ENCODE measurements around the gene NABP2. TPM values are rescaled to one million over a fixed set of nuclear protein-coding genes. Genes with fewer than 3 reads are reported as not detected.

Gene NABP2
- polyA plus RNA-seq, 1 of the 3 experiments (the other 2 are of a cell fraction): 49.3 TPM

DNA sequence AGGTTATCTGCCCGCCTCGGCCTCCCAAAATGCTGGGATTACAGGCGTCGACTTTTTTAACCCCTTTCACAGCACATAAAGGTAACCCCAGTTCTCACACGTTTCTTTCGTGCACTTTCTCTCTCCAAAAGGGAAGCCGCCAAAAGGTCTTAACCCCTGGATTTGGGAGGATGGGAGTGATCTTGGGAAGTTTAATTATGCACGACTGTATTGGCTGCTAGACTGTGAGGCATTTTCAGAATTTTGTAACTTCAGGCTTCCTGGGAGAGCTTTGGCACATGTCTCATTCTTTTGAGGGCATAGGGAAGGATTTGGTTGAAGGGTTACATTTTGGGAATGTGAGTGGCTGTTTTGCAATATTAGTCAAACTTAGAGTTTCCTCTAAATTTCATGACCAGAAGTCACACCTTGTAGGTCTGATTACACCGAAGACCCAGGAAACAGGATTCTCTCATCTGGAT lies 33.4 kb upstream of the NABP2 start:
- Histone ChIP-seq H3K79me2 (ENCODE audit: insufficient read depth) (peaks cover 32% of the 10 kb centered on the region), H3K27ac (ENCODE audit: low read depth in 2 of 2, low read length in 1 of 2) (peak overlapping the region; percentile 83 to 87; a peak in 2 of 4 replicates), H4K20me1 (ENCODE audit: insufficient read depth) (peaks cover 8% of the 10 kb centered on the region), H2AFZ (ENCODE audit: low read depth) (peak overlapping the region; percentile 96), H3K9me2 (no peaks in the 10 kb centered on the region), H3K27me3 (ENCODE audit: insufficient read depth) (no peaks in the 10 kb centered on the region), H3K9ac (peak overlapping the region; percentile 94; the same call in 1 of the 2 replicates), H3K36me3 (replicated peaks in 1 of 2; ENCODE audit: control insufficient read depth in 1 of 2, insufficient read depth in 2 of 2, low read length in 1 of 2) (peaks cover 8 to 13% of the 10 kb centered on the region in 2 experiments), H3K4me2 (peak overlapping the region; percentile 97), H3F3A (replicated peaks; ENCODE audit: insufficient read depth) (peaks cover 19% of the 10 kb centered on the region), H3K4me1 (ENCODE audit: control insufficient read depth in 1 of 2, insufficient read depth in 2 of 2, low read depth in 1 of 2, low read length in 1 of 2) (peaks cover 8 to 13% of the 10 kb centered on the region in 2 experiments; a peak in 2 of 4 replicates), H3K4me3 (ENCODE audit: low read depth in 2 of 2, low read length in 1 of 2) (peak overlapping the region; percentile 87 to 91), H3K9me3 (no peaks in the 10 kb centered on the region)
- TF ChIP-seq FOSL2 (IDR thresholded peaks at IDR 0.05; ENCODE audit: borderline replicate concordance, low read depth) (no peak), NRF1 (IDR thresholded peaks at IDR 0.05; ENCODE audit: low read depth, low read length) (no peak), GATA2 (CRISPR knock-in tag; IDR thresholded peaks at IDR 0.05) (no peak), SIN3A (IDR thresholded peaks at IDR 0.05; ENCODE audit: borderline replicate concordance, low read depth, low read length) (no peak), POLR2AphosphoS5 (IDR thresholded peaks at IDR 0.05; ENCODE audit: low read depth, low read length) (no peak), MXI1 (IDR thresholded peaks at IDR 0.05; ENCODE audit: low read depth, low read length) (no peak)
- TF ChIP-seq, protein P1, sequence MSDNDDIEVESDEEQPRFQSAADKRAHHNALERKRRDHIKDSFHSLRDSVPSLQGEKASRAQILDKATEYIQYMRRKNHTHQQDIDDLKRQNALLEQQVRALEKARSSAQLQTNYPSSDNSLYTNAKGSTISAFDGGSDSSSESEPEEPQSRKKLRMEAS (IDR thresholded peaks at IDR 0.05; ENCODE audit: low read depth): no peak
- TF ChIP-seq, protein P2, sequence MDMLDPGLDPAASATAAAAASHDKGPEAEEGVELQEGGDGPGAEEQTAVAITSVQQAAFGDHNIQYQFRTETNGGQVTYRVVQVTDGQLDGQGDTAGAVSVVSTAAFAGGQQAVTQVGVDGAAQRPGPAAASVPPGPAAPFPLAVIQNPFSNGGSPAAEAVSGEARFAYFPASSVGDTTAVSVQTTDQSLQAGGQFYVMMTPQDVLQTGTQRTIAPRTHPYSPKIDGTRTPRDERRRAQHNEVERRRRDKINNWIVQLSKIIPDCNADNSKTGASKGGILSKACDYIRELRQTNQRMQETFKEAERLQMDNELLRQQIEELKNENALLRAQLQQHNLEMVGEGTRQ (IDR thresholded peaks at IDR 0.05; ENCODE audit: borderline replicate concordance, low read depth, low read length): no peak
- TF ChIP-seq, protein P3, sequence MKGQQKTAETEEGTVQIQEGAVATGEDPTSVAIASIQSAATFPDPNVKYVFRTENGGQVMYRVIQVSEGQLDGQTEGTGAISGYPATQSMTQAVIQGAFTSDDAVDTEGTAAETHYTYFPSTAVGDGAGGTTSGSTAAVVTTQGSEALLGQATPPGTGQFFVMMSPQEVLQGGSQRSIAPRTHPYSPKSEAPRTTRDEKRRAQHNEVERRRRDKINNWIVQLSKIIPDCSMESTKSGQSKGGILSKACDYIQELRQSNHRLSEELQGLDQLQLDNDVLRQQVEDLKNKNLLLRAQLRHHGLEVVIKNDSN (IDR thresholded peaks at IDR 0.05; ENCODE audit: borderline replicate concordance, low read depth): no peak
- TF ChIP-seq, protein P4, sequence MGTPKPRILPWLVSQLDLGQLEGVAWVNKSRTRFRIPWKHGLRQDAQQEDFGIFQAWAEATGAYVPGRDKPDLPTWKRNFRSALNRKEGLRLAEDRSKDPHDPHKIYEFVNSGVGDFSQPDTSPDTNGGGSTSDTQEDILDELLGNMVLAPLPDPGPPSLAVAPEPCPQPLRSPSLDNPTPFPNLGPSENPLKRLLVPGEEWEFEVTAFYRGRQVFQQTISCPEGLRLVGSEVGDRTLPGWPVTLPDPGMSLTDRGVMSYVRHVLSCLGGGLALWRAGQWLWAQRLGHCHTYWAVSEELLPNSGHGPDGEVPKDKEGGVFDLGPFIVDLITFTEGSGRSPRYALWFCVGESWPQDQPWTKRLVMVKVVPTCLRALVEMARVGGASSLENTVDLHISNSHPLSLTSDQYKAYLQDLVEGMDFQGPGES (IDR thresholded peaks at IDR 0.05; ENCODE audit: low read depth, low read length): no peak
- WGBS (ENCODE audit: low lambda C conversion rate): 42% methylated on average over 9 of the region's 9 CpGs
- CTCF ChIA-PET: interaction anchor here (1.0 to 13.8 kb wide), 12 partner anchors 11 to 146 kb away, joined by 3 to 272 read pairs (median 14); partner anchors contain the start of genes ANKRD52, COQ10A, ERBB3 and ESYT1
- DNase-seq: no peak
- POLR2A ChIA-PET: no interaction called here

DNA sequence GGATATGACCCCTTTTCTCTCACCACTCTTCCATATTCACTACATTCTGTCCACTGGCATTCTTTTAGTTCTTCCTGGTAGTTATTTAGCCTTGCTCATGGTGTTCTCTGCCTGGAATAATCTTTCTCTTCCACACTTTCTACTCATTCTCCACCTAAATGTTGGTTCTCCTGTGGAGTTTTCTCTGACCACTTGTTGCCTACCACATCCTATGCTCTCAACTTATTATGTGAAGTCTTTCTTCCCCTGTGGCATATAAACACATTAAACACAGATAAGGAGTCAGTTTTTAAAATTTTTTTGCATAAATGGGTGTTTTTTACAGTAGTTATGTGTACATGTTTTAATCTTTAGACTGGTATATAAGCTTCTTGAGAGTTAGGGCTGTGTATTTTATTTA lies 31.6 kb upstream of the NABP2 start:
- ChIA-PET CTCF (interaction anchor here (0.8 to 13.8 kb wide), 6 partner anchors 14 to 70 kb away, joined by 3 to 272 read pairs (median 35); partner anchors contain the start of genes ANKRD52, ESYT1, RNF41 and RPL41), POLR2A (no interaction called here)
- Histone ChIP-seq H3K79me2 (ENCODE audit: insufficient read depth) (peaks cover 14% of the 10 kb centered on the region), H3K9me2 (no peaks in the 10 kb centered on the region), H3K4me1 (ENCODE audit: control insufficient read depth in 1 of 2, insufficient read depth in 2 of 2, low read depth in 1 of 2, low read length in 1 of 2) (peaks cover 8 to 13% of the 10 kb centered on the region in 2 experiments; a peak in 2 of 4 replicates), H2AFZ (ENCODE audit: low read depth) (no peak overlapping the region), H3F3A (replicated peaks; ENCODE audit: insufficient read depth) (peaks cover 24% of the 10 kb centered on the region), H3K27ac (ENCODE audit: low read depth in 2 of 2, low read length in 1 of 2) (no peak overlapping the region), H3K9me3 (no peaks in the 10 kb centered on the region), H4K20me1 (ENCODE audit: insufficient read depth) (peaks cover 3% of the 10 kb centered on the region), H3K4me2 (no peak overlapping the region), H3K4me3 (ENCODE audit: low read depth in 2 of 2, low read length in 1 of 2) (peak overlapping the region in 1 of 2 experiments; percentile 23; a peak in 1 of 4 replicates), H3K36me3 (replicated peaks in 1 of 2; ENCODE audit: control insufficient read depth in 1 of 2, insufficient read depth in 2 of 2, low read length in 1 of 2) (no peaks in the 10 kb centered on the region), H3K9ac (no peak overlapping the region), H3K27me3 (ENCODE audit: insufficient read depth) (no peaks in the 10 kb centered on the region)
- no peak for DNase-seq
- no peak for TF ChIP-seq SIN3A (IDR thresholded peaks at IDR 0.05; ENCODE audit: borderline replicate concordance, low read depth, low read length)
- no peak for TF ChIP-seq NFIC (IDR thresholded peaks at IDR 0.05; ENCODE audit: borderline replicate concordance)
- no peak for TF ChIP-seq SMC3 (IDR thresholded peaks at IDR 0.05; ENCODE audit: low read depth, low read length)
- TF ChIP-seq GABPA (IDR thresholded peaks at IDR 0.05; ENCODE audit: low read depth): no peak
- TF ChIP-seq, protein P5, sequence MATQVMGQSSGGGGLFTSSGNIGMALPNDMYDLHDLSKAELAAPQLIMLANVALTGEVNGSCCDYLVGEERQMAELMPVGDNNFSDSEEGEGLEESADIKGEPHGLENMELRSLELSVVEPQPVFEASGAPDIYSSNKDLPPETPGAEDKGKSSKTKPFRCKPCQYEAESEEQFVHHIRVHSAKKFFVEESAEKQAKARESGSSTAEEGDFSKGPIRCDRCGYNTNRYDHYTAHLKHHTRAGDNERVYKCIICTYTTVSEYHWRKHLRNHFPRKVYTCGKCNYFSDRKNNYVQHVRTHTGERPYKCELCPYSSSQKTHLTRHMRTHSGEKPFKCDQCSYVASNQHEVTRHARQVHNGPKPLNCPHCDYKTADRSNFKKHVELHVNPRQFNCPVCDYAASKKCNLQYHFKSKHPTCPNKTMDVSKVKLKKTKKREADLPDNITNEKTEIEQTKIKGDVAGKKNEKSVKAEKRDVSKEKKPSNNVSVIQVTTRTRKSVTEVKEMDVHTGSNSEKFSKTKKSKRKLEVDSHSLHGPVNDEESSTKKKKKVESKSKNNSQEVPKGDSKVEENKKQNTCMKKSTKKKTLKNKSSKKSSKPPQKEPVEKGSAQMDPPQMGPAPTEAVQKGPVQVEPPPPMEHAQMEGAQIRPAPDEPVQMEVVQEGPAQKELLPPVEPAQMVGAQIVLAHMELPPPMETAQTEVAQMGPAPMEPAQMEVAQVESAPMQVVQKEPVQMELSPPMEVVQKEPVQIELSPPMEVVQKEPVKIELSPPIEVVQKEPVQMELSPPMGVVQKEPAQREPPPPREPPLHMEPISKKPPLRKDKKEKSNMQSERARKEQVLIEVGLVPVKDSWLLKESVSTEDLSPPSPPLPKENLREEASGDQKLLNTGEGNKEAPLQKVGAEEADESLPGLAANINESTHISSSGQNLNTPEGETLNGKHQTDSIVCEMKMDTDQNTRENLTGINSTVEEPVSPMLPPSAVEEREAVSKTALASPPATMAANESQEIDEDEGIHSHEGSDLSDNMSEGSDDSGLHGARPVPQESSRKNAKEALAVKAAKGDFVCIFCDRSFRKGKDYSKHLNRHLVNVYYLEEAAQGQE (IDR thresholded peaks at IDR 0.05; ENCODE audit: low read depth, low read length): no peak
- TF ChIP-seq, protein P6, sequence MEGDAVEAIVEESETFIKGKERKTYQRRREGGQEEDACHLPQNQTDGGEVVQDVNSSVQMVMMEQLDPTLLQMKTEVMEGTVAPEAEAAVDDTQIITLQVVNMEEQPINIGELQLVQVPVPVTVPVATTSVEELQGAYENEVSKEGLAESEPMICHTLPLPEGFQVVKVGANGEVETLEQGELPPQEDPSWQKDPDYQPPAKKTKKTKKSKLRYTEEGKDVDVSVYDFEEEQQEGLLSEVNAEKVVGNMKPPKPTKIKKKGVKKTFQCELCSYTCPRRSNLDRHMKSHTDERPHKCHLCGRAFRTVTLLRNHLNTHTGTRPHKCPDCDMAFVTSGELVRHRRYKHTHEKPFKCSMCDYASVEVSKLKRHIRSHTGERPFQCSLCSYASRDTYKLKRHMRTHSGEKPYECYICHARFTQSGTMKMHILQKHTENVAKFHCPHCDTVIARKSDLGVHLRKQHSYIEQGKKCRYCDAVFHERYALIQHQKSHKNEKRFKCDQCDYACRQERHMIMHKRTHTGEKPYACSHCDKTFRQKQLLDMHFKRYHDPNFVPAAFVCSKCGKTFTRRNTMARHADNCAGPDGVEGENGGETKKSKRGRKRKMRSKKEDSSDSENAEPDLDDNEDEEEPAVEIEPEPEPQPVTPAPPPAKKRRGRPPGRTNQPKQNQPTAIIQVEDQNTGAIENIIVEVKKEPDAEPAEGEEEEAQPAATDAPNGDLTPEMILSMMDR (IDR thresholded peaks at IDR 0.05): no peak
- TF ChIP-seq, protein P3 (IDR thresholded peaks at IDR 0.05; ENCODE audit: borderline replicate concordance, low read depth): no peak
- no peak for TF ChIP-seq FOXJ3 (CRISPR knock-in tag; IDR thresholded peaks at IDR 0.05)

All from SK-N-SH (cell line).